HCEC 1CT (cell line): ENCODE measurements around the gene PRDM16.

Experiments
- DNase-seq: peaks from one replicate; pipeline ENCODE4 v3.0.0-alpha.2; 2017

The PRDM16 gene

GRCh38 chr1:3366126-3367051 lies 297.4 kb downstream of the PRDM16 start:
- DNase-seq, result no peak

- DNase-seq, result no peak
Observed at GRCh38 chr1:3367376-3367775, 298.4 kb downstream of the PRDM16 start.

- DNase-seq, result no peak
Observed at GRCh38 chr1:3368059-3368458, 299.1 kb downstream of the PRDM16 start.

GRCh38 chr1:3368711-3369445 lies 299.9 kb downstream of the PRDM16 start:
- DNase-seq, result no peak

- DNase-seq, result no peak
Observed at GRCh38 chr1:3369446-3370076, 300.6 kb downstream of the PRDM16 start.

GRCh38 chr1:3370856-3371703 lies 302.1 kb downstream of the PRDM16 start:
- DNase-seq, result no peak

GRCh38 chr1:3372317-3372716 lies 303.3 kb downstream of the PRDM16 start:
- no peak for DNase-seq

- DNase-seq, result no peak
Observed at GRCh38 chr1:3373175-3373574, 304.2 kb downstream of the PRDM16 start.

- no peak for DNase-seq
Observed at GRCh38 chr1:3373700-3374405, 304.9 kb downstream of the PRDM16 start.

- no peak for DNase-seq
Observed at GRCh38 chr1:3375245-3375644, 306.2 kb downstream of the PRDM16 start.

GRCh38 chr1:3377166-3377565 lies 308.2 kb downstream of the PRDM16 start:
- DNase-seq, result no peak

- no peak for DNase-seq
Observed at GRCh38 chr1:3377604-3378279, 308.7 kb downstream of the PRDM16 start.

- no peak for DNase-seq
Observed at GRCh38 chr1:3378411-3379208, 309.6 kb downstream of the PRDM16 start.

- DNase-seq, result no peak
Observed at GRCh38 chr1:3379934-3380333, 310.9 kb downstream of the PRDM16 start.

GRCh38 chr1:3380469-3380868 lies 311.5 kb downstream of the PRDM16 start:
- no peak for DNase-seq

GRCh38 chr1:3381901-3382300 lies 312.9 kb downstream of the PRDM16 start:
- DNase-seq, result no peak

- DNase-seq, result no peak
Observed at GRCh38 chr1:3382326-3383057, 313.5 kb downstream of the PRDM16 start.

GRCh38 chr1:3383679-3384078 lies 314.7 kb downstream of the PRDM16 start:
- no peak for DNase-seq

- no peak for DNase-seq
Observed at GRCh38 chr1:3384407-3384806, 315.4 kb downstream of the PRDM16 start.
